Endothelial cell of umbilical vein (primary cell): ENCODE measurements around the gene GALNT14. TPM values are rescaled to one million over a fixed set of nuclear protein-coding genes. Genes with fewer than 3 reads are reported as not detected.

Experiments used
- BruUV-seq: library from RNA; stranded (reverse); fragments of 400-500 nt; replicated peaks from 2 replicates; lab custom pipeline; 2021; lab: Mats Ljungman, UMichigan
- CTCF ChIA-PET: fragments of 300-600, 350-600 bp; sonication (Branson Sonifier 250); formaldehyde crosslinking; loops from one replicate; lab custom pipeline; 2021; ENCODE audit warnings: antibody characterized with exemption, inconsistent platforms; lab: Charles Lee
- POLR2A ChIA-PET: fragments of 300-600, 350-600 bp; sonication (Branson Sonifier 250); formaldehyde crosslinking; loops from one replicate; lab custom pipeline; 2021; ENCODE audit warnings: antibody characterized with exemption, inconsistent platforms; lab: Charles Lee
- DNase-seq: peaks from one replicate; pipeline ENCODE4 v3.0.0-alpha.2; 2011; ENCODE audit warnings: low read depth, low spot score
- FAIRE-seq: peaks from 2 replicates; lab custom pipeline; 2011; peaks lifted over from hg19 to GRCh38; lab: Jason Lieb, UNC
- H2AFZ ChIP-seq: 2 replicates; pipeline ENCODE4 v1.6.0; 2012; ENCODE audit warnings: low read depth, low read length, control low read depth, inconsistent platforms
- H3K27ac ChIP-seq: 2 replicates; pipeline ENCODE4 v1.5.1; 2011; ENCODE audit warnings: low read depth, mild to moderate bottlenecking, control low read depth, low read length, moderate library complexity; ENCODE audit not compliant: insufficient read depth
- H3K27me3 ChIP-seq, 2 experiments: 2 replicates each; pipeline versions ENCODE4 v1.6.0 to v1.6.1; 2011; ENCODE audit warnings: low read length in 2 of 2, mixed read lengths in 1 of 2; ENCODE audit not compliant: control insufficient read depth in 2 of 2, insufficient read depth in 2 of 2
- H3K36me3 ChIP-seq, 2 experiments: 2 replicates in 1 of 2; 3 replicates in 1 of 2; pipeline ENCODE4 v1.5.1; 2011; ENCODE audit warnings: low read length in 2 of 2, mild to moderate bottlenecking in 1 of 2, moderate library complexity in 1 of 2; ENCODE audit not compliant: control insufficient read depth in 2 of 2, insufficient read depth in 2 of 2; ENCODE audit errors: extremely low read depth in 1 of 2
- H3K4me1 ChIP-seq: 3 replicates; pipeline ENCODE4 v1.5.1; 2011; ENCODE audit warnings: mild to moderate bottlenecking, low read length; ENCODE audit not compliant: control insufficient read depth, insufficient read depth; ENCODE audit errors: extremely low read depth
- H3K4me2 ChIP-seq: 2 replicates; pipeline ENCODE4 v1.6.1; 2011; ENCODE audit warnings: low read length, control low read depth, mixed read lengths; ENCODE audit not compliant: insufficient read depth
- H3K4me3 ChIP-seq, 3 experiments: fragments of 200-600 bp in 1 of 3; sonication (generic), shearing (Covaris generic) in 1 of 3; replicated peaks in 1 of 3; 2 replicates each; pipeline ENCODE4 v1.5.1; 2011 to 2016; ENCODE audit warnings: control low read depth in 3 of 3, low read length in 3 of 3, mild to moderate bottlenecking in 2 of 3, inconsistent platforms in 1 of 3, low read depth in 1 of 3, moderate library complexity in 1 of 3; ENCODE audit not compliant: insufficient read depth in 1 of 3
- H3K79me2 ChIP-seq: 2 replicates; pipeline ENCODE4 v1.6.0; 2012; ENCODE audit warnings: low read length, inconsistent platforms; ENCODE audit not compliant: control insufficient read depth, insufficient read depth
- H3K9ac ChIP-seq: replicated peaks from 2 replicates; pipeline ENCODE3; 2011; ENCODE audit warnings: low read length, control low read depth; ENCODE audit not compliant: insufficient read depth; ENCODE audit errors: extremely low read depth
- H3K9me1 ChIP-seq: replicated peaks from 3 replicates; pipeline ENCODE4 v1.6.0; 2011; ENCODE audit warnings: mild to moderate bottlenecking, low read length; ENCODE audit not compliant: control insufficient read depth, insufficient read depth; ENCODE audit errors: extremely low read depth
- H3K9me3 ChIP-seq: replicated peaks from 2 replicates; pipeline ENCODE4 v1.5.1; 2012; ENCODE audit warnings: low read length, inconsistent platforms; ENCODE audit not compliant: control insufficient read depth, insufficient read depth
- H4K20me1 ChIP-seq: replicated peaks from 2 replicates; pipeline ENCODE3; 2011; ENCODE audit warnings: mild to moderate bottlenecking, low read length; ENCODE audit not compliant: control insufficient read depth, insufficient read depth; ENCODE audit errors: extremely low read depth
- EZH2 ChIP-seq: IDR thresholded peaks from 2 replicates; pipeline ENCODE4 v1.6.1; 2012; ENCODE audit warnings: borderline replicate concordance, low read depth, mild to moderate bottlenecking, moderate library complexity, low read length, inconsistent platforms; ENCODE audit not compliant: severe bottlenecking
- FOS ChIP-seq: IDR thresholded peaks from 2 replicates; pipeline ENCODE4 v1.6.1; 2011; ENCODE audit warnings: mild to moderate bottlenecking, low read length, moderate library complexity, borderline replicate concordance; ENCODE audit not compliant: insufficient read depth
- GATA2 ChIP-seq: IDR thresholded peaks from 2 replicates; pipeline ENCODE4 v1.7.0; 2011; ENCODE audit warnings: low read depth, mild to moderate bottlenecking, moderate library complexity, mixed read lengths, low read length; ENCODE audit not compliant: insufficient read length, insufficient read depth
- JUN ChIP-seq: IDR thresholded peaks from 2 replicates; pipeline ENCODE4 v1.6.1; 2011; ENCODE audit warnings: borderline replicate concordance, low read depth; ENCODE audit not compliant: insufficient read length, insufficient read depth
- MYC ChIP-seq: IDR thresholded peaks from one replicate; pipeline ENCODE4 v1.6.1; 2011; ENCODE audit warnings: mild to moderate bottlenecking, low read depth, low read length
- POLR2A ChIP-seq: IDR thresholded peaks from 2 replicates; pipeline ENCODE4 v1.6.1; 2012; ENCODE audit warnings: low read depth, mild to moderate bottlenecking, control low read depth, low read length
- POLR2AphosphoS5 ChIP-seq: IDR thresholded peaks from 2 replicates; pipeline ENCODE4 v1.6.1; 2012; ENCODE audit warnings: low read depth, mild to moderate bottlenecking, control low read depth, low read length, moderate library complexity; ENCODE audit not compliant: insufficient read depth
- dilution Hi-C: fragments of 300-500 bp; cut with MboI; formaldehyde crosslinking; loops from one replicate; pipeline ENCODE4 v1.15.0; 2019; ENCODE audit warnings: low sequenced_read_pairs; ENCODE audit not compliant: extremely low pct_ligation_motif_present
- intact Hi-C: fragments of 100-400 bp; cut with micrococcal nuclease; formaldehyde crosslinking; loops from one replicate; pipeline ENCODE4 v1.10.0; 2022
- polyA plus RNA-seq, 4 experiments: library from polyadenylated mRNA; depleted of rRNA in 3 of 4; stranded (reverse) in 3 of 4; unstranded in 1 of 4; fragments of >200 nt; gene quantifications; 2 replicates each; pipeline versions ENCODE4 v1.2.1 to v1.2.3, GENCODE V29; 2011 to 2012; ENCODE audit warnings: missing spikeins in 1 of 4
- total RNA-seq: library from RNA; stranded (reverse); gene quantifications from 2 replicates; pipeline ENCODE4 v1.2.3, GENCODE V29; 2021
- TF ChIP-seq, protein P1 (sequence below), 2 donors: IDR thresholded peaks; 1 replicate in 1 of 2; 2 replicates in 1 of 2; pipeline ENCODE4 v1.5.1; 2011; ENCODE audit warnings: low read length in 2 of 2, mild to moderate bottlenecking in 2 of 2, moderate library complexity in 2 of 2, control low read depth in 1 of 2, inconsistent platforms in 1 of 2, low read depth in 1 of 2; ENCODE audit not compliant: insufficient read depth in 1 of 2; ENCODE audit errors: extremely low read depth in 1 of 2
- TF ChIP-seq, protein P2 (sequence below): IDR thresholded peaks from 2 replicates; pipeline ENCODE4 v1.6.1; 2011; ENCODE audit not compliant: insufficient read depth, insufficient read length

The GALNT14 gene
- total and polyA plus RNA-seq, 2 donors (not counting 3 experiments of a cell fraction or from before 2014, with no cell fraction given): 0.04 to 0.40 TPM

DNA sequence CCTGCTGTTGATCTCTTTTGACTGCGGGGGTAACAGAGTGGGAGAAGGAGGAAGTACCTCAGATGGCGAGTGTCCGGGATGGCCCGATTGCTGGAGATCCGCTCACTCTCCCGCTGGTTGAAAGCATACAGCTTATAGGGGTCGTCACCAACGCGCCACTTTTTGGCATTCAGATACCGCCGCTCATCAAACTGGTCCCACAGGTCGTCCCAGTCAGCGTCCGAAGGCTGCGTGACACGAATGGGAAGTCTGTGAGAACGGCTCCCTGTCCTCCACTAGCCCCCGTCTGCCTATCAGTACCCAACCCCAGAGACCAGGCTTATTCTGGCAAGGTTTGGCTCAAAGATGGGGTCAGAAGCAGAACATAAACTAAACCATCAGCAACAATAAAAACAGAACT, 145.5 kb downstream of the GALNT14 start:
- dilution Hi-C loops: no loop called here
- H3K36me3 ChIP-seq: no peaks in the 10 kb centered on the region
- no peak overlapping the region for H3K27ac ChIP-seq
- no peaks in the 10 kb centered on the region for H3K4me1 ChIP-seq
- no peak overlapping the region for H3K4me3 ChIP-seq
- DNase-seq (no peak), FAIRE-seq (no peak)
- H3K9ac ChIP-seq: no peak overlapping the region
- no peaks in the 10 kb centered on the region for H3K79me2 ChIP-seq
- CTCF ChIA-PET: no interaction called here
- no peak overlapping the region for H2AFZ ChIP-seq
- H3K9me3 ChIP-seq: peaks cover 2% of the 10 kb centered on the region
- TF ChIP-seq EZH2 (no peak), GATA2 (no peak), FOS (no peak), JUN (no peak), MYC (no peak), POLR2AphosphoS5 (no peak), POLR2A (no peak)
- TF ChIP-seq, protein P1, sequence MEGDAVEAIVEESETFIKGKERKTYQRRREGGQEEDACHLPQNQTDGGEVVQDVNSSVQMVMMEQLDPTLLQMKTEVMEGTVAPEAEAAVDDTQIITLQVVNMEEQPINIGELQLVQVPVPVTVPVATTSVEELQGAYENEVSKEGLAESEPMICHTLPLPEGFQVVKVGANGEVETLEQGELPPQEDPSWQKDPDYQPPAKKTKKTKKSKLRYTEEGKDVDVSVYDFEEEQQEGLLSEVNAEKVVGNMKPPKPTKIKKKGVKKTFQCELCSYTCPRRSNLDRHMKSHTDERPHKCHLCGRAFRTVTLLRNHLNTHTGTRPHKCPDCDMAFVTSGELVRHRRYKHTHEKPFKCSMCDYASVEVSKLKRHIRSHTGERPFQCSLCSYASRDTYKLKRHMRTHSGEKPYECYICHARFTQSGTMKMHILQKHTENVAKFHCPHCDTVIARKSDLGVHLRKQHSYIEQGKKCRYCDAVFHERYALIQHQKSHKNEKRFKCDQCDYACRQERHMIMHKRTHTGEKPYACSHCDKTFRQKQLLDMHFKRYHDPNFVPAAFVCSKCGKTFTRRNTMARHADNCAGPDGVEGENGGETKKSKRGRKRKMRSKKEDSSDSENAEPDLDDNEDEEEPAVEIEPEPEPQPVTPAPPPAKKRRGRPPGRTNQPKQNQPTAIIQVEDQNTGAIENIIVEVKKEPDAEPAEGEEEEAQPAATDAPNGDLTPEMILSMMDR (IDR thresholded peaks at IDR 0.05; ENCODE audit: extremely low read depth in 1 of 2, insufficient read depth in 1 of 2, low read depth in 1 of 2, low read length in 2 of 2): no peak
- TF ChIP-seq, protein P2, sequence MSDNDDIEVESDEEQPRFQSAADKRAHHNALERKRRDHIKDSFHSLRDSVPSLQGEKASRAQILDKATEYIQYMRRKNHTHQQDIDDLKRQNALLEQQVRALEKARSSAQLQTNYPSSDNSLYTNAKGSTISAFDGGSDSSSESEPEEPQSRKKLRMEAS: no peak
- POLR2A ChIA-PET: no interaction called here
- no peaks in the 10 kb centered on the region for H3K27me3 ChIP-seq
- intact Hi-C loops: no loop called here
- no peak overlapping the region for H3K4me2 ChIP-seq
- H3K9me1 ChIP-seq: no peaks in the 10 kb centered on the region
- BruUV-seq: no TSS peak
- H4K20me1 ChIP-seq: no peaks in the 10 kb centered on the region
